Activated CD8-positive, alpha-beta memory T cell treated with anti-CD3 and anti-CD28 coated beads for 1 hour (primary cell): ENCODE measurements around the gene TBX19.
"Not testable (repeated sequence)": the region's sequence is repeated elsewhere in the genome, so short reads cannot be mapped to it uniquely, and the experiment has no call there.

ENCODE experiments used
- DNase-seq, 2 donors: peaks; one replicate each; pipeline ENCODE4 v3.0.0-alpha.2; 2020; ENCODE audit warnings: low read depth in 1 of 2; ENCODE audit errors: extremely low read depth in 1 of 2

Gene TBX19

GRCh38 chr1:168348146-168348709 lies 67.6 kb downstream of the TBX19 start:
- no peak for DNase-seq

GRCh38 chr1:168354335-168355269 lies 73.9 kb downstream of the TBX19 start:
- DNase-seq = not testable (repeated sequence)

- no peak for DNase-seq
Observed at GRCh38 chr1:168360151-168361021, 79.7 kb downstream of the TBX19 start.

GRCh38 chr1:168361252-168361651 lies 80.6 kb downstream of the TBX19 start:
- no peak for DNase-seq

GRCh38 chr1:168362991-168363390 lies 82.3 kb downstream of the TBX19 start:
- peak in 1 of 2 donors; percentile 8 for DNase-seq
